CD1c-positive myeloid dendritic cell (primary cell): ENCODE measurements around the gene TNFAIP6.
"Not testable (repeated sequence)": the region's sequence is repeated elsewhere in the genome, so short reads cannot be mapped to it uniquely, and the experiment has no call there.

Source experiments
- DNase-seq: peaks from one replicate; pipeline ENCODE4 v3.0.0-alpha.2; 2016; ENCODE audit errors: extremely low spot score

The TNFAIP6 gene

DNA sequence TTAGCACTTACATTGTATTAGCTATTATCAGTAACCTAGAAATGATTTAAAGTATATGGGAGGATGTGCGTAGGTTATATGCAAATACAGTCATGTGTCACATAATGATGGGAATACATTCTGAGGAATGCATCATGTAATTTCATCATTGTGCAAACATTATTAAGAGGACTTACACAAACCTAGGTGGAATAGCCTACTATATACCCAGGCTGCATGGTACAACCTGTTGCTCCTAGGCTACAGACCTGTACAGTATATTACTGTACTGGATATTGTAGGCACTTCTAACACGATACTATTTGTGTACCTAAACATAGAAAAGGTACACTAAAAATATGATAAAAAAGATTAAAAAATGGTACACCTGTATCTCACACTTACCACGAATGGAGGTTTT, 60.3 kb downstream of the TNFAIP6 start:
- DNase-seq = no peak

DNA sequence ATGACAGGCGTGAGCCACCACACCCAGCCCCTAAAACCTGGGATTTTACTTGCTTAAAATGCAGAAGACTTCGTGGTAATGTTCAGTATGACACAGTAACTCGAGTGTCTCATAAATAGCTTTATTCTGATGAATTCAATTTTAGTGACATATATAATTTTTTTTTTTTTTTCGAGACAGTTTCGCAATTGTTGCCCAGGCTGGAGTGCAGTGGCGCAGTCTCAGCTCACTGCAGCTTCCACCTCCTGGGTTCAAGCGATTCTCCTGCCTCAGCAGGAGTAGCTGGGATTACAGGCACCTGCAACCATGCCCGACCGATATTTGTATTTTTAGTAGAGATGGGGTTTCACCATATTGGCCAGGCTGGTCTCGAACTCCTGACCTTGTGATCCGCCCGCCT, 64.3 kb downstream of the TNFAIP6 start:
- DNase-seq = not testable (repeated sequence)

DNA sequence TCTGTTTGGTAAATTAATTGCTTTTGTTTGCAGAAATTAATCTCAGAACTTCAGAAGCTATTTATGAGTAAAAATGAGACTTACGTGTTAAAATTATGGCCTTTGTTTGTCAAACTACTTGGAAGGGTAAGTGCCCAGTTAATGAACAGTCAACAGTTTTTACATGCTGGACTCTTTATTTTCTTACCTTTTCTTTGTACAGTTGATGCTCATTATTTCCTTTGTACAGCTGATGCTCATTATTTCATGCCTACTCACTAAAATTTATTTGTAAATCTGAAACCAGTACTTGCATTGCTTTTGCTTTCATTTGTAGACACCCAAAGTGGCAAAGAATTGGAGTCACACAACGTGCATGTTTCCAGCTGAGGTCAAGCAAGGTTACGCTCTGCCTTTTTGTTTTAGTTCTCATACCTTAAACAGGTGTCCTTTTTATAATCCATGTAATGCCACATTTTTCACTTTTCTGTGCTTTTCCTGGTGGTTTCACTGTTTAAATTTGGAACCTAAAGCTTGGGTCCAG, 65.6 kb downstream of the TNFAIP6 start:
- DNase-seq = no peak

DNA sequence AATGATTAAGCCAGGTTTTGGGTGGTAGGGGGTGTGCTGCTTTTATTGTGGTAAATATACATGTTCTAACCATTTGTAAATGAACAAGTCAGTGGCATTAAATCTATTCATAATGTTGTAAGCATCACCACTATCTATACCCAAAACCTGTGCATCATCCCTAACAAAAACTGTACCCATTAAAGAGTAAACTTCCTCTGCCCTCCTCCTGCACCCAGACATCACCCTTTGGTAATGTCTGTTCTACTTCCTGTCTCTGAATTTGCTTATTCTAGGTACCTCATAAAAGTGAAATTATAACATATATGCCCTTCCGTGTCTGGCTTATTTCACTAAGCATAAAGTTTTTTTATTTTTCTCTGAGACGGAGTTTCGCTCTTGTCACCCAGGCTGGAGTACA, 66.4 kb downstream of the TNFAIP6 start:
- DNase-seq = no peak
